Stimulated activated CD4-positive, alpha-beta T cell treated with anti-CD3 and anti-CD28 coated beads, TNF-alpha, amount 100 ng/mL, for 48 hours (primary cell): ENCODE measurements around the gene STK40.

ENCODE experiments used
- DNase-seq, 3 donors: peaks; one replicate each; pipeline ENCODE4 v3.0.0-alpha.2; 2020; ENCODE audit warnings: low read depth in 3 of 3

Gene STK40

GRCh38 chr1:36369061-36369861 lies 16.5 kb downstream of the STK40 start:
- DNase-seq, result peak; percentile 57 to 86 (median 79)

- no peak for DNase-seq
These were observed 17.9 kb downstream of the STK40 start for GRCh38 chr1:36367798-36368197.

GRCh38 chr1:36367066-36367465 lies 18.7 kb downstream of the STK40 start:
- DNase-seq, result no peak

GRCh38 chr1:36366091-36366661 lies 19.5 kb downstream of the STK40 start:
- DNase-seq, result peak in 1 of 3 donors; percentile 13

- DNase-seq, result no peak
These were observed 20.3 kb downstream of the STK40 start for GRCh38 chr1:36365381-36365780.

- DNase-seq, result peak in 1 of 3 donors; percentile 20
These were observed 25.7 kb downstream of the STK40 start for GRCh38 chr1:36359911-36360550.

- no peak for DNase-seq
These were observed 26.3 kb downstream of the STK40 start for GRCh38 chr1:36359383-36359782.

GRCh38 chr1:36358514-36359084 lies 27.1 kb downstream of the STK40 start:
- no peak for DNase-seq

GRCh38 chr1:36355811-36356210 lies 29.9 kb downstream of the STK40 start:
- DNase-seq, result no peak

GRCh38 chr1:36354486-36354885 lies 31.2 kb downstream of the STK40 start:
- no peak for DNase-seq

- DNase-seq, result no peak
These were observed 32.5 kb downstream of the STK40 start for GRCh38 chr1:36352910-36353878.

GRCh38 chr1:36352125-36352909 lies 33.4 kb downstream of the STK40 start:
- DNase-seq, result no peak

- no peak for DNase-seq
These were observed 34.3 kb downstream of the STK40 start for GRCh38 chr1:36351227-36351977.

- DNase-seq, result peak in 1 of 3 donors; percentile 18
These were observed 35.0 kb downstream of the STK40 start for GRCh38 chr1:36350659-36351226.

GRCh38 chr1:36349839-36350238 lies 35.9 kb downstream of the STK40 start:
- DNase-seq, result no peak

GRCh38 chr1:36349241-36349671 lies 36.5 kb downstream of the STK40 start:
- DNase-seq, result no peak

GRCh38 chr1:36346741-36347370 lies 38.9 kb downstream of the STK40 start:
- DNase-seq, result no peak

GRCh38 chr1:36345353-36345752 lies 40.4 kb downstream of the STK40 start:
- DNase-seq, result no peak

- DNase-seq, result no peak
These were observed 41.4 kb downstream of the STK40 start for GRCh38 chr1:36344395-36344680.
